H1 (cell line): ENCODE results near the gene IPO11. TPM values are rescaled to one million over a fixed set of nuclear protein-coding genes. Genes with fewer than 3 reads are reported as not detected.

ENCODE experiments used
- CTCF ChIA-PET: fragments of 300-600 bp; sonication (Branson Sonifier 250); formaldehyde crosslinking; loops from one replicate; lab custom pipeline; 2021; ENCODE audit not compliant: partially characterized antibody; lab: Charles Lee
- POLR2A ChIA-PET: fragments of 300-600 bp; sonication (Branson Sonifier 250); formaldehyde crosslinking; loops from one replicate; lab custom pipeline; 2021; ENCODE audit warnings: inconsistent platforms; ENCODE audit not compliant: partially characterized antibody; lab: Charles Lee
- DNase-seq, 2 experiments: peaks; one replicate each; pipeline versions ENCODE4 v3.0.0 to v3.0.0-alpha.2; 2010 to 2022; ENCODE audit warnings: low spot score in 2 of 2, low read depth in 1 of 2, mixed read lengths in 1 of 2
- FAIRE-seq: peaks from 2 replicates; lab custom pipeline; 2011; peaks lifted over from hg19 to GRCh38; lab: Jason Lieb, UNC
- H2AFZ ChIP-seq: 2 replicates; pipeline ENCODE4 v1.8.1; 2012; ENCODE audit warnings: low read length, inconsistent platforms
- H2AK5ac ChIP-seq: 2 replicates; pipeline ENCODE4 v1.6.1; 2013; ENCODE audit warnings: low read depth, low read length
- H2BK120ac ChIP-seq: replicated peaks from 2 replicates; pipeline ENCODE3; 2013; ENCODE audit warnings: low read depth, low read length, inconsistent platforms
- H2BK12ac ChIP-seq: 2 replicates; pipeline ENCODE4 v1.6.1; 2013; ENCODE audit warnings: low read depth, low read length
- H2BK15ac ChIP-seq: 2 replicates; pipeline ENCODE4 v1.6.1; 2013; ENCODE audit warnings: low read length
- H2BK20ac ChIP-seq: 2 replicates; pipeline ENCODE4 v1.6.1; 2013; ENCODE audit warnings: low read length
- H2BK5ac ChIP-seq: 2 replicates; pipeline ENCODE4 v1.6.1; 2013; ENCODE audit warnings: low read depth, low read length
- H3K14ac ChIP-seq: 2 replicates; pipeline ENCODE4 v1.6.1; 2013; ENCODE audit warnings: inconsistent platforms; ENCODE audit not compliant: insufficient read length
- H3K18ac ChIP-seq: 2 replicates; pipeline ENCODE4 v1.6.1; 2013; ENCODE audit warnings: low read length; ENCODE audit errors: extremely low read depth
- H3K23ac ChIP-seq: 2 replicates; pipeline ENCODE4 v1.6.1; 2013; ENCODE audit warnings: inconsistent platforms; ENCODE audit not compliant: insufficient read length
- H3K23me2 ChIP-seq: 2 replicates; pipeline ENCODE4 v1.6.1; 2013; ENCODE audit warnings: low read depth, low read length
- H3K27ac ChIP-seq: 2 replicates; pipeline ENCODE4 v1.6.1; 2011; ENCODE audit warnings: low read depth, low read length, inconsistent platforms
- H3K27me3 ChIP-seq, 4 experiments: replicated peaks in 1 of 4; 1 replicate in 1 of 4; 2 replicates in 3 of 4; pipeline versions ENCODE4 v1.6.1 to v1.8.1; 2011 to 2013; ENCODE audit warnings: low read length in 3 of 4, mild to moderate bottlenecking in 3 of 4, inconsistent platforms in 2 of 4, mixed read lengths in 2 of 4, moderate library complexity in 1 of 4; ENCODE audit not compliant: control insufficient read depth in 3 of 4, insufficient read depth in 3 of 4; ENCODE audit errors: extremely low read depth in 1 of 4
- H3K36me3 ChIP-seq, 4 experiments: 2 replicates each; pipeline versions ENCODE4 v1.6.1 to v1.8.1; 2011 to 2013; ENCODE audit warnings: mild to moderate bottlenecking in 4 of 4, low read length in 3 of 4, moderate library complexity in 2 of 4, control low read depth in 1 of 4, inconsistent platforms in 1 of 4; ENCODE audit not compliant: insufficient read depth in 4 of 4, control insufficient read depth in 2 of 4
- H3K4ac ChIP-seq: replicated peaks from 2 replicates; pipeline ENCODE3; 2013; ENCODE audit warnings: low read length, low read depth, mixed read lengths, inconsistent platforms; ENCODE audit not compliant: insufficient read length
- H3K4me1 ChIP-seq, 4 experiments: replicated peaks in 1 of 4; 1 replicate in 1 of 4; 2 replicates in 3 of 4; pipeline versions ENCODE4 v1.6.1 to v1.8.1; 2011 to 2013; ENCODE audit warnings: low read length in 3 of 4, inconsistent platforms in 2 of 4, mixed read lengths in 1 of 4; ENCODE audit not compliant: insufficient read depth in 4 of 4, control insufficient read depth in 3 of 4
- H3K4me2 ChIP-seq, 2 experiments: 2 replicates each; pipeline versions ENCODE4 v1.6.1 to v1.8.1; 2011 to 2013; ENCODE audit warnings: low read depth in 2 of 2, low read length in 2 of 2, control low read depth in 1 of 2, inconsistent platforms in 1 of 2, mild to moderate bottlenecking in 1 of 2; ENCODE audit not compliant: insufficient read depth in 1 of 2
- H3K4me3 ChIP-seq, 4 experiments: fragments of 200-600, 300-600 bp in 1 of 4; sonication (generic), shearing (Covaris generic), sonication (Bioruptor Twin) in 1 of 4; 2 replicates each; pipeline versions ENCODE4 v1.5.1 to v1.8.1; 2011 to 2016; ENCODE audit warnings: low read length in 4 of 4, low read depth in 3 of 4, control low read depth in 2 of 4, inconsistent platforms in 2 of 4, mild to moderate bottlenecking in 2 of 4, mixed read lengths in 1 of 4, moderate library complexity in 1 of 4; ENCODE audit not compliant: insufficient read depth in 2 of 4; ENCODE audit errors: extremely low read depth in 1 of 4
- H3K56ac ChIP-seq: replicated peaks from 2 replicates; pipeline ENCODE3; 2013; ENCODE audit warnings: low read depth, mild to moderate bottlenecking, mixed read lengths, low read length, inconsistent platforms; ENCODE audit not compliant: insufficient read length
- H3K79me1 ChIP-seq: 2 replicates; pipeline ENCODE4 v1.6.1; 2013; ENCODE audit warnings: low read depth, low read length, control low read depth
- H3K79me2 ChIP-seq, 2 experiments: 2 replicates each; pipeline versions ENCODE4 v1.6.1 to v1.8.1; 2012 to 2013; ENCODE audit warnings: low read length in 2 of 2, mild to moderate bottlenecking in 2 of 2, inconsistent platforms in 1 of 2; ENCODE audit not compliant: insufficient read depth in 2 of 2, control insufficient read depth in 1 of 2
- H3K9ac ChIP-seq, 4 experiments: replicated peaks in 1 of 4; 1 replicate in 1 of 4; 2 replicates in 3 of 4; pipeline versions ENCODE4 v1.6.1 to v1.8.1; 2011 to 2013; ENCODE audit warnings: low read depth in 3 of 4, low read length in 3 of 4, control low read depth in 2 of 4, mild to moderate bottlenecking in 2 of 4, moderate library complexity in 2 of 4, inconsistent platforms in 1 of 4; ENCODE audit errors: extremely low read depth in 1 of 4
- H3K9me3 ChIP-seq, 2 experiments: 2 replicates each; pipeline versions ENCODE4 v1.6.1 to v1.8.1; 2012 to 2013; ENCODE audit warnings: mild to moderate bottlenecking in 2 of 2, moderate library complexity in 2 of 2, control low read depth in 1 of 2, inconsistent platforms in 1 of 2, low read depth in 1 of 2, low read length in 1 of 2, mixed read lengths in 1 of 2; ENCODE audit not compliant: insufficient read depth in 2 of 2
- H4K20me1 ChIP-seq, 2 experiments: replicated peaks in 1 of 2; 2 replicates each; pipeline versions ENCODE3 to v1.8.1; 2011 to 2013; ENCODE audit warnings: inconsistent platforms in 2 of 2, low read length in 2 of 2, mild to moderate bottlenecking in 1 of 2; ENCODE audit not compliant: insufficient read depth in 2 of 2, control insufficient read depth in 1 of 2
- H4K5ac ChIP-seq: 2 replicates; pipeline ENCODE4 v1.6.1; 2013; ENCODE audit warnings: low read length, low read depth, mixed read lengths, inconsistent platforms; ENCODE audit not compliant: insufficient read length
- H4K8ac ChIP-seq: 2 replicates; pipeline ENCODE4 v1.8.0; 2013; ENCODE audit warnings: mild to moderate bottlenecking, moderate library complexity, low read length, inconsistent platforms; ENCODE audit not compliant: insufficient read depth; ENCODE audit errors: extremely low read depth
- H4K91ac ChIP-seq: replicated peaks from 2 replicates; pipeline ENCODE3; 2013; ENCODE audit warnings: low read length, mixed read lengths, inconsistent platforms; ENCODE audit not compliant: insufficient read length
- ASH2L ChIP-seq: fragments of 200-600, 300-600 bp; sonication (generic); IDR thresholded peaks from one replicate; pipeline ENCODE4 v1.7.1; 2017; ENCODE audit warnings: low read length
- BCL11A ChIP-seq, 2 experiments: IDR thresholded peaks; one replicate each; pipeline ENCODE4 v1.6.1; 2011; ENCODE audit warnings: low read depth in 2 of 2, low read length in 2 of 2, mild to moderate bottlenecking in 2 of 2
- CHD1 ChIP-seq: IDR thresholded peaks from 2 replicates; pipeline ENCODE4 v1.6.1; 2012; ENCODE audit warnings: low read depth, low read length, improper control_type of control experiment
- CHD2 ChIP-seq: IDR thresholded peaks from 2 replicates; pipeline ENCODE4 v1.6.1; 2012; ENCODE audit warnings: low read length, improper control_type of control experiment
- MAFK ChIP-seq: IDR thresholded peaks from 2 replicates; pipeline ENCODE4 v1.6.1; 2012; ENCODE audit warnings: low read depth, mild to moderate bottlenecking, improper control_type of control experiment, low read length
- POLR2AphosphoS5 ChIP-seq: IDR thresholded peaks from 2 replicates; pipeline ENCODE4 v1.6.1; 2011; ENCODE audit warnings: low read depth, low read length
- RBBP5 ChIP-seq: IDR thresholded peaks from 2 replicates; pipeline ENCODE4 v1.7.1; 2012; ENCODE audit warnings: low read depth, mild to moderate bottlenecking, inconsistent platforms, low read length, moderate library complexity, borderline replicate concordance
- SAP30 ChIP-seq: fragments of 300-600 bp; sonication (generic); IDR thresholded peaks from 2 replicates; pipeline ENCODE4 v1.7.1; 2012; ENCODE audit warnings: low read length, moderate library complexity, mild to moderate bottlenecking, inconsistent platforms; ENCODE audit not compliant: insufficient read depth, insufficient replicate concordance
- TCF12 ChIP-seq: IDR thresholded peaks from 2 replicates; pipeline ENCODE4 v1.6.1; 2011; ENCODE audit warnings: low read depth, mild to moderate bottlenecking, low read length
- ZNF274 ChIP-seq: IDR thresholded peaks from 2 replicates; pipeline ENCODE4 v1.7.0; 2012; ENCODE audit warnings: low read length, borderline replicate concordance; ENCODE audit errors: extremely low read depth
- WGBS, 2 experiments: shearing (Covaris generic) in 1 of 2; methylation state at CpG; one replicate each; pipeline versions ENCODE4 v1.1.6 to v1.1.7; 2013 to 2015; ENCODE audit warnings: low lambda C conversion rate in 2 of 2, mixed read lengths in 2 of 2, inconsistent platforms in 1 of 2, low coverage in 1 of 2, missing lambda C conversion rate in 1 of 2; ENCODE audit not compliant: insufficient replicate concordance in 2 of 2, insufficient coverage in 1 of 2, insufficient read length in 1 of 2; ENCODE audit errors: extremely low coverage in 1 of 2, missing lambda C conversion rate in 1 of 2; 5-methylcytosine and 5-hydroxymethylcytosine counted together
- polyA plus RNA-seq, 7 experiments: library from polyadenylated mRNA; depleted of rRNA in 3 of 7; stranded (reverse) in 5 of 7; unstranded in 2 of 7; fragments of >200 nt in 5 of 7; fragments of 200-250 nt in 2 of 7; gene quantifications; 1 replicate in 5 of 7; 2 replicates in 1 of 7; 4 replicates in 1 of 7; pipeline versions ENCODE4 v1.2.1 to v1.2.3, GENCODE V29; 2011 to 2013; ENCODE audit warnings: missing spikeins in 2 of 7, mixed read lengths in 2 of 7
- total RNA-seq: library from RNA; stranded (reverse); fragmentation: NEBNext Ultra II Directional; extraction: Animal tissue kit (Norgen Biotek cat#: 25700); gene quantifications from 2 replicates; pipeline ENCODE4 v1.2.1, GENCODE V29; 2021
- TF ChIP-seq, protein P1 (sequence below): IDR thresholded peaks from 2 replicates; pipeline ENCODE4 v1.6.1; 2012; ENCODE audit warnings: inconsistent platforms

The IPO11 gene
- total and polyA plus RNA-seq, 2 of the 8 experiments (the other 6 are each of a cell fraction or from before 2014, with no cell fraction given) = 23.6 to 64.4 TPM

DNA sequence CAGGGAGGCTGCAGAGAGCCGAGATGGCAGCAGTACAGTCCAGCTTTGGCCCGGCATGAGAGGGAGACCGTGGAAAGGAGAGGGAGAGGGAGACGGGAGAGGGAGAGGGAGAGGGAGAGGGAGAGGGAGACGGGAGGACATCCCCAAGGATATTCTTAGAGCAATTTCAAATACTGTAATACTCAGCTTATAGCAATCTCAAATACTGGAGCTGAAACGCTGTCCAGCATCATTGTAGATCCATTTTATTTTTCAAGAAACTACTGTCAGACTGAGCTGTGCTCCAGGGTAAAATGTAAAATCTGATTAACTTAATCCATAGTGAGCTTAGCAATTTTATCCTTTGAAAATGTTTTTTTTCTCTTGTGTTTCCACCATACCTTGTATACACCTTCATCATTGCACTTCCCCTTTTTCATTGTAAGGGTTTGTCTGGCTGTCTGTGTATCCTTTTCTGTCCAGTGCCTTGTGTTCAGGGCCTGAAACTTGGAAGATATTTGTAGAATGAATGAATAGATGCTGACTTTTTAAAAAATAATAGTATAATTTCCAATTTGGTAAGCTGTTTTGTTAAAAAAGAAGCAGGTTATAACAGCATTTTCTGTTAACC is 102.1 kb downstream of the IPO11 start:
- CTCF ChIA-PET = no interaction called here
- H2BK120ac ChIP-seq = no peak overlapping the region
- no peaks in the 10 kb centered on the region for H3K9me3 ChIP-seq
- no peak overlapping the region for H3K9ac ChIP-seq
- no peak overlapping the region for H2AK5ac ChIP-seq
- no peak overlapping the region for H2BK15ac ChIP-seq
- no peak overlapping the region for H3K27ac ChIP-seq
- H3K56ac ChIP-seq = no peak overlapping the region
- no peak overlapping the region for H3K18ac ChIP-seq
- H3K79me1 ChIP-seq = no peaks in the 10 kb centered on the region
- no peak overlapping the region for H2BK20ac ChIP-seq
- no peaks in the 10 kb centered on the region for H3K4me1 ChIP-seq
- H2BK5ac ChIP-seq = no peak overlapping the region
- H3K23ac ChIP-seq = no peak overlapping the region
- no peak for FAIRE-seq
- H3K14ac ChIP-seq = no peak overlapping the region
- H4K8ac ChIP-seq = no peak overlapping the region
- no peaks in the 10 kb centered on the region for H4K20me1 ChIP-seq
- H2BK12ac ChIP-seq = no peak overlapping the region
- H3K4ac ChIP-seq = no peak overlapping the region
- H2AFZ ChIP-seq = no peak overlapping the region
- H4K91ac ChIP-seq = no peak overlapping the region
- no peak overlapping the region for H3K4me2 ChIP-seq
- no peak overlapping the region for H3K4me3 ChIP-seq
- no peaks in the 10 kb centered on the region for H3K27me3 ChIP-seq
- no peaks in the 10 kb centered on the region for H3K79me2 ChIP-seq
- POLR2A ChIA-PET = no interaction called here
- H4K5ac ChIP-seq = no peak overlapping the region
- peaks cover 0 to 3% (median 0%) of the 10 kb centered on the region in 4 experiments; a peak in 2 of 8 replicates for H3K36me3 ChIP-seq
- H3K23me2 ChIP-seq = no peaks in the 10 kb centered on the region
- WGBS, 2 experiments = 89% methylated on average over 1 of the region's 6 CpGs; no CpG with 5 or more reads in 1 of the 2 experiments
- no peak for DNase-seq
- TF ChIP-seq TCF12 (no peak), SAP30 (no peak), RBBP5 (no peak), POLR2AphosphoS5 (no peak), MAFK (no peak), CHD1 (no peak), ASH2L (no peak), CHD2 (no peak), BCL11A (IDR thresholded peaks at IDR 0.05; ENCODE audit: low read depth in 2 of 2, low read length in 2 of 2) (no peak), ZNF274 (no peak)
- TF ChIP-seq, protein P1, sequence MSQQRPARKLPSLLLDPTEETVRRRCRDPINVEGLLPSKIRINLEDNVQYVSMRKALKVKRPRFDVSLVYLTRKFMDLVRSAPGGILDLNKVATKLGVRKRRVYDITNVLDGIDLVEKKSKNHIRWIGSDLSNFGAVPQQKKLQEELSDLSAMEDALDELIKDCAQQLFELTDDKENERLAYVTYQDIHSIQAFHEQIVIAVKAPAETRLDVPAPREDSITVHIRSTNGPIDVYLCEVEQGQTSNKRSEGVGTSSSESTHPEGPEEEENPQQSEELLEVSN = no peak
